HG03520 (cell line): ENCODE measurements around the gene TPSD1.
"Not testable (repeated sequence)": the region's sequence is repeated elsewhere in the genome, so short reads cannot be mapped to it uniquely, and the experiment has no call there.

Experiments
- ATAC-seq: cut with Tn5 transposase; IDR thresholded peaks from one replicate; pipeline ENCODE4 v1.9.1; 2021; ENCODE audit warnings: mild to moderate bottlenecking, moderate library complexity; ENCODE audit not compliant: unreplicated experiment

Gene TPSD1

GRCh38 chr16:1262210-1262845 is 6.5 kb downstream of the TPSD1 start:
- ATAC-seq: no peak

DNA sequence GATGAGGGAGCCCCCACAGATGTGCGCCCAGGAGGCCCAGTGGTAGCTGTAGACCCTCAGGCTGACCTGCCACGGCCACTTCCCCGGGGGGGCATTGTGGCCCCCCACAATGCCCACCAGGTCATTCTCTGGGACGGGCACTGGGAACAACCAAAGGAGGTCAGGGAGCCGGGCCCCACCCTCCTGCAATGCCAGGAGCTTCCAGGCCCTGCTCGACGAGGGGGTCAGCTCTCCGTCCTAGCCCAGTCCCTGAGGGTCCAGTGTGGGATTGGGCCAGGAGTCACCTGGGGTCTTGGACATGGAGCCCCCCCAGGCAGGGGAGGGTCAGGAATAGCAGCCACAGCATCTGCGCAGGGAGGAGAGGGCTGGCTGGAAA is 7.0 kb downstream of the TPSD1 start:
- ATAC-seq: no peak

DNA sequence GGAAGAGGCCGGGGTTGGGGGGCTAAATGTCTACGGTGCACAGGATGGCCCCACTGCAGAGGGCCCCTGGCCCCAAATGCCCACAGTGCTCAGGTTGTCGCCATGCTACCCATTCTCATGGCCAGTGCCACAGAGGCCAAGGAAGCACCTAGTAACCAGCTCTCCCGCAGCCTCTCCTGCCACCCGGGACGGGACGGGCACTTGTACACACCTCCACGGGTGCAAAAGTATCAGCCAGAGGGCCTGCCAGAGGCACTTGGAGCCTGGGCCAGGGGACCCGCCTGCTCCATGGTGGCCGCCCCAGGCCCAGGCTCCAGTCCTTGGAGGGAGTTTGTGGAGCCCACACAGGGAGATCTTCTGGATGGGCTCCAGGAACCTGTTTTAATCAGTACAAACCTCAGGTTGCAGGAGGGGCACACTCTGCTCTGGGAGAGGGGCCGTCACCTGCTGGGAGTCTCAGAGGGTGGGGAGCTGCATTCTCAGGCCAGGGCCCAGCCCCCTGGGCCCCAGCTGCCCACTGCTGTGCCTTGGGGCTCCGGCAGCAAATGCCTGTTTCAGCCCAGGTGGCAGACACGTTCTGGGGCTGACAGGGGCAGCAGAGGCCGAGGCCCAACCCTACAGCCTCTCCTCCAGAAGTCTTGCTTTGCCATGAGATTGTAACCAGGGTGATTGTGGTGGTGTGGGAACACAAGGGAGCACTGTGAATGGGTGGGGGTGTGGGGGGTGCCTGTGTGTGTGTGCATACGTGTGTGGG is 7.9 kb downstream of the TPSD1 start:
- no peak for ATAC-seq

GRCh38 chr16:1264345-1265089 is 8.6 kb downstream of the TPSD1 start:
- ATAC-seq: no peak

GRCh38 chr16:1265090-1265630 is 9.3 kb downstream of the TPSD1 start:
- no peak for ATAC-seq

DNA sequence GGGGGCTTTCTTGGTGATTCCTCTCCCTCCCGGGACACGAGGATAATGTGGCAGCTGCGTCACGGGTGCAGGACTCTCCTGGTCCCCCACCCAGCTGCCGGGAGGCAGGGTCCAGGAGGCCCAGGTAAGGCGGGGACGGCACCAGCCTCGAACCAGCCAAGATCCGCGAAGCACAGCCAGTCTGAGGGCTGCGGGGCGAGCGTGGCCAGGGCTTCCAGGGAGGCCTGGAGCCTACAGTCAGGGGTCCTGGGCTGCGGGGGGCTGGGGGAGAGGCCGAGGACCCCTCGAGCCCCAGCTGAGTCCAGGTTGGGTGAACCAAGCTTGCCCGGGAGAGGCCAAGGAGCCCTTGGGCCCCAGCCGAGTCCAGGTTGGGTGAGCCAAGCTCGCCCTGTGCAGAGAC is 10.0 kb downstream of the TPSD1 start:
- no peak for ATAC-seq

- ATAC-seq: not testable (repeated sequence)
Measured at GRCh38 chr16:1269418-1269817, 13.5 kb downstream of the TPSD1 start.

- no peak for ATAC-seq
Measured at GRCh38 chr16:1271380-1271723, 15.5 kb downstream of the TPSD1 start.

DNA sequence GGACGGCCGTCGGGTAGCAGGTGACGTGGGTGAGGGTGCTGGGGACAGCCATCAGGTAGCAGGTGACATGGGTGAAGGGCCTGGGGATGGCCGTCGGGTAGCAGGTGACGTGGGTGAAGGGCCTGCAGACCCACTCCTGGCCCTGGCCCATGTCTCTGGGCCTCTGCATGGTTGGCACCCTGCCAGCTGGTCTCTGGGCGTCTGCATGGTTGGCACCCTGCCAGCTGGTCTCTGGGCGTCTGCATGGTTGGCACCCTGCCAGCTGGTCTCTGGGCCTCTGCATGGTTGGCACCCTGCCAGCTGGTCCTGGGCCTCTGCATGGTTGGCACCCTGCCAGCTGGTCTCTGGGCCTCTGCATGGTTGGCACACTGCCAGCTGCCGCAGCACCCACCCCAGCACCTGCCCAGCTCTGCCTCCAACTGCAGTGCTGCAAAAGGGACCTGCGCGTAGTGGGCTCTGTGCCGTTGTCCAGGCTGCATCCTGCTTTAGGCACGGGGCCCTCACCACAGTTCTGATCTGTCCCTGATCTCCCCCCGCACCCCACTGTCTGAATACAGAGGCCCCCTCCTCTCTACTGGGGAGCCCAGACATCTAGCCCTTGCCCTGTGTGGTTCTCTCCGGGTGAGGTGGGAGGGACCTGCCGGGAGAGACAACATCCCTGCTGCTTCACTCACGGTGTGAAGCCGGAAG is 16.0 kb downstream of the TPSD1 start:
- ATAC-seq: not testable (repeated sequence)

DNA sequence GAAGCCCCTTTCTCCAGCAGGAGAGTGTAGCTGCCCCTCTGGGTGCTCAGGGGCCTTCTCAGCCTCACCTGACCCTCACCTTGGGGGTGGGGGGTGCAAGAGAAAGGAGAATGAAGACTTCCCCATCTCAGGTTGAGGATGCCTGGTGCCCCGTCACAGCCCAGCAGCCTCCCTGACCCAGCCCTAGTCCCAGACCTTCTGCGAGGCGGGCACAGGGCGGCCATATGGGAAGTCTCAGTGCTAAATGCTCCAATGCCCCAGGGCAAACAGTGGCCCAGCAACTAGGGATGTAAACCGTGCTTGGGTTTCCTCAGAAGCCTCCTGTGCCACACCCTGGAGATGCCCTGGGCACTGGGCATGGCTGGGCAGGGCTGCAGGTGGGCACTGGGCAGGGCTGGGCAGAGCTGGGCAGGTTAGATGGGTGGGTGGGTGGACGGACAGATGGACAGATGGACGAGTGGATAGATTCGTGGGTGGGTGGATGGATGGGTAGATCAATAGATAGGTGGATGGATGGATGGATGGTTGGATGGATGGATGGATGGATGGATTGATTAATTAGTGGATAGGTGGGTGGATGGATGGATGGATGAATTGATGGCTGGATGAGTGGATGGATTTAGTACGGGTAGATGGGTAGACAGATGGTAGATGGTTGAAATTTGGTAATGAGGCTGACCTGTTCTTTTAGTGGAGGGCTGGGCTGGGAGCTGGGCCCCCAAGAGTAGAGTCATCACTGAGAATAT is 16.8 kb downstream of the TPSD1 start:
- no peak for ATAC-seq

DNA sequence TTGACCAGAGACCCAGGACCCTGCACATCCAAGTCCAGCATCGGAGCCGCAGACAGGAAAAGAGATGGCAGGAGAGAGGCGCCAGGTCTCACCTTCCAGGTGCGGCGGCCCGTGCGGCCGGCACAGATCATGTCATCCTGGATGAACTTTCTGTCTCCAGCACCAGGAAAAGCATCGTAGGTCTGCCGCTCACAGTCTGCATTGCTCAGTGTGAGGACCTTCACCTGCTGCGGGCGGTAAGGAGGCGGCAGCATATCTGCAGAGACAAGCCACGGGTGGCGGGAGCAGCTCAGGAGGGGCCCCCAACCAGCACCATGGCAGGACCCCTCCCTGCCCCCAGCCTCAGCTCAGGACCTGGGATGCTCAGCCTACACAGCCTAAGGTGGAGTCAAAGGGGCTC is 17.9 kb downstream of the TPSD1 start:
- no peak for ATAC-seq

DNA sequence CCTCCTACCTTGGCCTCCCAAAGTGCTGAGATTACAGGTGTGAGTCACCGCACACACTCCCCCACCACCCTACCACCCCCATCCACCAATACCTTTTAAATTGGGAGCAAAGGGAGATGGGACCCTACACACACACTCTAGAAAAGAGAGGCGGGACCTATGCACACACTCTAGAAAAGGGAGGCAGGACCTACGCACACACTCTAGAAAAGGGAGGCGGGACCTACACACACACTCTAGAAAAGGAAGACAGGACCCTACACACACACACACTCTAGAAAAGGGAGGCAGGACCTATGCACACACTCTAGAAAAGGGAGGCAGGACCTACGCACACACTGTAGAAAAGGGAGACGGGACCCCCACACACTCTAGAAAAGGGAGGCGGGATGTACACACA is 18.9 kb downstream of the TPSD1 start:
- no peak for ATAC-seq

DNA sequence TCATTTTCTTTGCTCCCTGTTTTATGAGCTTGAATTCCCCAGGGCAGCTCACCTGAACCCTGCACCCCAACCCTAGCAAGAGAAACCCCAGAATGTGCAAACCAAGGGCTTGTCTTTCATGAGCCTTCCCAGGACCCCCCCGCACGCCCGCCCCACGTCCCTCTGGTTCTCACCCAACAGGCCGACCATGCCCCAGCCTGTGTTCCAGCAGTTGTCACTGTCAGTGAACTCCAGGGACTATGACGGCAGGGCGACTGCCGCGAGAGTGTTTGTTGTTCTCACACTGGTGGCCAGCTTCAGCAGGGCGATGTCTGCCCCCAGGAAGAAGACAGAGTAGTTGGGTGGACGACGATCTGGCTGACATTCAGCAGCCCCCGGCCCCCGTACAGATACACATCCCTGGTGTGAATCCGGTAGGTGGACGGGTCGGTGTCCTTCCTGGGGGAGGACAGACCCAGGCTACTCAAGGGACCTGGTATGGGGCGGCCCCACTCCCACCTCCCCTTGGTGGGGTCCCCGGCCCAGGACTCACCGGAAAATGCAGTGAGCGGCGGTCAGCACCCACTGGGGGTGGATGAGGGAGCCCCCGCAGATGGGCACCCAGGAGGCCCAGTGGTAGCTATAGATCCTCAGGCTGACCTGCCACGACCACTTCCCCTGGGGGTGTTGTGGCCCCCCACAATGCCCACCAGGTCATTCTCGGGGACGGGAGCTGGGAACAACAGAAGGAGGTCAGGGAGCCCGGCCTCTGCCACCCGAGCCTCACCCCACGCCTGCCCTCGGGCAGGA is 20.1 kb downstream of the TPSD1 start:
- no peak for ATAC-seq

DNA sequence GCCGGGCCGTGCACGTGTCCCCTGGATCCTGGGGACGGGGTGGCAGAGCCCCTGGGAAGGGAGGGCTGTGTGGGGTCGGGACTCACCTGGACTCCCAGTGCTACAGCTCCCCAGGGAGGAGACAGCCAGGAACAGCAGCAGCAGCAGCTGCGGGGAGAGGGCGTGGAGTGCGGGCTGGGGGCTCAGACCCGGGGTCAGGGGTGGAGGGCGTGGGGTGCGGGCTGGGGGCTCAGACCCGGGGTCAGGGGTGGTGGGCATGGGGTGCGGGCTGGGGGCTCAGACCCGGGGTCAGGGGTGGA is 20.7 kb downstream of the TPSD1 start:
- no peak for ATAC-seq

GRCh38 chr16:1277151-1277598 is 21.3 kb downstream of the TPSD1 start:
- no peak for ATAC-seq

DNA sequence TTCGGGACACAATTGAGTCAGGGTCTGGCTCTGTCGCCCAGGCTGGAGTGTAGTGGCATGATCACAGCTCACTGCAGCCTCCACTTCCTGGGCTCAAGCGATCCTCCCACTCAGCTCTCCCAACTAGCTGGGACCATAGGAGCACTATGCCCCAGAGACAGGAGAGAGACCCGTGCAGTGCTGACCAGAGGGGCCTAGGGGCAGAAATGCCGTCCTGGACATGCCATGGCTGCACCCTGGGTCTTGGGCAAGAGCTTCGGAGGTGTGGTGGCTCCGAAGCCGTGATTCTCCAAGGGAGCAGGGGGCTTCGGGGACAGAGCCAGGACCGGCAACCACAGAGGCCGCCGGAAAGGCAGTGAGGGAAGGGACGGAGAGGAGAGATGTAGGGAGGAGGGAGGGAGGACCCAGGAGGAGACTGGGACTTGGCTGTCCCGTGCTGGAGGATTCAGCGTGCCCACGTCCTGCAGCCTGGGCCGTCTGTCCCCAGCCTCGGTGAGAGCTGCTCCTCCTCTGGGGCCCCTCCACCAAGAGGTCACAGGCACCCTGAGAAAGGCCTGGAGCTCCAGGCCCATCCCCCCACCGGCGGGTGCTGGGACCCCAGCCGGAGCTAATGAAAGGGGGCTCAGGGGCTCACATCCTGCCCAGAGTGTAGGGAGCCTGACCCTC is 21.9 kb downstream of the TPSD1 start:
- ATAC-seq: no peak

- ATAC-seq: no peak
Measured at GRCh38 chr16:1278477-1278876, 22.6 kb downstream of the TPSD1 start.

GRCh38 chr16:1279081-1279944 is 23.4 kb downstream of the TPSD1 start:
- ATAC-seq: no peak
